Right lobe of liver (tissue), 6 donors: ENCODE data around the gene GTPBP10. TPM values are rescaled to one million over a fixed set of nuclear protein-coding genes. Genes with fewer than 3 reads are reported as not detected.
A peak's percentile ranks its signal among the peaks of the same experiment; 100 is the strongest.

Experiments
- ATAC-seq, 4 donors: fragments of 200-7000 bp; cut with Tn5 transposase; one replicate each; pipeline ENCODE4 v1.9.1; 2020; ENCODE audit warnings: mild to moderate bottlenecking in 4 of 4, moderate library complexity in 4 of 4
- DNase-seq, 3 donors: peaks; one replicate each; pipeline ENCODE4 v3.0.0-alpha.2; 2020
- H3K27ac ChIP-seq, 3 donors: fragments of 200-600 bp; one replicate each; pipeline ENCODE4 v1.8.0; 2022
- H3K27me3 ChIP-seq, 2 donors: fragments of 200-600 bp; one replicate each; pipeline ENCODE4 v1.8.0; 2022
- H3K36me3 ChIP-seq, 4 donors: fragments of 200-600 bp; sonication (generic) in 1 of 4; one replicate each; pipeline versions ENCODE4 v1.5.1 to v1.8.0; 2017 to 2022; ENCODE audit warnings: control low read depth in 1 of 4
- H3K4me1 ChIP-seq, 4 donors: fragments of 200-600 bp; sonication (generic) in 1 of 4; one replicate each; pipeline versions ENCODE4 v1.5.1 to v1.8.0; 2017 to 2022; ENCODE audit warnings: control low read depth in 1 of 4
- H3K4me3 ChIP-seq, 3 donors: fragments of 200-600 bp; one replicate each; pipeline ENCODE4 v1.8.0; 2022
- H3K9me3 ChIP-seq, 4 donors: fragments of 200-600 bp; sonication (generic) in 1 of 4; one replicate each; pipeline versions ENCODE4 v1.5.1 to v1.8.0; 2017 to 2022; ENCODE audit warnings: control low read depth in 1 of 4
- POLR2A ChIP-seq: fragments of 450-650 bp; IDR thresholded peaks from one replicate; pipeline ENCODE4 v1.6.1; 2017; ENCODE audit warnings: antibody characterized with exemption, mild to moderate bottlenecking
- WGBS: methylation state at CpG from one replicate; pipeline ENCODE4 v1.1.6; 2018; ENCODE audit warnings: low coverage, low lambda C conversion rate; ENCODE audit not compliant: insufficient coverage; ENCODE audit errors: missing lambda C conversion rate; 5-methylcytosine and 5-hydroxymethylcytosine counted together
- intact Hi-C, 2 donors: fragments of 100-400 bp; cut with DNase I; formaldehyde crosslinking; loops; one replicate each; pipeline versions ENCODE4 v1.11.2 to v1.14.1; 2022
- total RNA-seq, 6 experiments: library from RNA; depleted of rRNA in 2 of 6; stranded (reverse); fragments of >200 nt in 2 of 6; fragmentation: NEBNext Ultra II Directional in 3 of 6; extraction: Animal tissue kit (Norgen Biotek cat#: 25700) in 3 of 6; gene quantifications; one replicate each; pipeline versions ENCODE4 v1.1.0 to v1.2.4, GENCODE V29; 2016 to 2023
- TF ChIP-seq, protein P1 (sequence below), 4 donors: fragments of 200-600 bp in 3 of 4; fragments of 450-650 bp in 1 of 4; IDR thresholded peaks; one replicate each; pipeline versions ENCODE4 v1.5.1 to v1.8.0; 2016 to 2022; ENCODE audit warnings: antibody characterized with exemption in 4 of 4, mild to moderate bottlenecking in 2 of 4
- donor health status: DM: no; HTN: yes; CAD: no.
- donor health status: DM: no; HTN: no; CAD: no.
- donor health status: DM: no; HTN: no; CAD: no.
- donor health status: DM: no; HTN: yes; CAD: no.
- donor health status: DM: no; HTN: yes; CAD: no.

GTPBP10 gene
- total RNA-seq, 6 experiments from 2014 or later, result 16.1 to 21.8 (median 18.7) TPM

DNA sequence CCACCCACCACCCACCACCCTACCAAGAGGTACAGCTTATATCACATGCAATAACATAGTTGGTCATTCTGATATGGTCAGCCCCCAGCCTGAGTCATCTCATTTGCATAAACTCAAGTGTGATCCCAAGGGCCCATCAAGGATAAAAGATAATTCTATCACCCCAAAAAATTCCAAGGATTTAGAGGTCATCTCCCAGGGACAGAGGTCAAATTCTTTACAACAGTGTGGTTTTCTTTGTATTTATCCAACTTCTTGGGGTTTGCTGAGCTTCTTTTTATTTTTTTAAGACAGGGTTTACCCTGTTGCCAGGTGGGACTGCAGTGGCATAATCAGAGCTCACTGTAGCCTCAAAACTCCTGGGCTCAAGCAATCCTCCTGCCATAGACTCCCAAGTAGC lies 9.4 kb upstream of the GTPBP10 start:
- H3K27me3 ChIP-seq, result no peaks in the 10 kb centered on the region
- H3K9me3 ChIP-seq, result no peaks in the 10 kb centered on the region
- no peak overlapping the region for H3K27ac ChIP-seq
- ATAC-seq (no peak), DNase-seq (no peak)
- no peaks in the 10 kb centered on the region for H3K4me1 ChIP-seq
- no peaks in the 10 kb centered on the region for H3K36me3 ChIP-seq
- intact Hi-C loops, result loop anchor here in 1 of 2 donors (10.0 kb wide), 1 partner anchor 78 kb away; no protein-coding TSS in a partner anchor
- TF ChIP-seq, protein P1, sequence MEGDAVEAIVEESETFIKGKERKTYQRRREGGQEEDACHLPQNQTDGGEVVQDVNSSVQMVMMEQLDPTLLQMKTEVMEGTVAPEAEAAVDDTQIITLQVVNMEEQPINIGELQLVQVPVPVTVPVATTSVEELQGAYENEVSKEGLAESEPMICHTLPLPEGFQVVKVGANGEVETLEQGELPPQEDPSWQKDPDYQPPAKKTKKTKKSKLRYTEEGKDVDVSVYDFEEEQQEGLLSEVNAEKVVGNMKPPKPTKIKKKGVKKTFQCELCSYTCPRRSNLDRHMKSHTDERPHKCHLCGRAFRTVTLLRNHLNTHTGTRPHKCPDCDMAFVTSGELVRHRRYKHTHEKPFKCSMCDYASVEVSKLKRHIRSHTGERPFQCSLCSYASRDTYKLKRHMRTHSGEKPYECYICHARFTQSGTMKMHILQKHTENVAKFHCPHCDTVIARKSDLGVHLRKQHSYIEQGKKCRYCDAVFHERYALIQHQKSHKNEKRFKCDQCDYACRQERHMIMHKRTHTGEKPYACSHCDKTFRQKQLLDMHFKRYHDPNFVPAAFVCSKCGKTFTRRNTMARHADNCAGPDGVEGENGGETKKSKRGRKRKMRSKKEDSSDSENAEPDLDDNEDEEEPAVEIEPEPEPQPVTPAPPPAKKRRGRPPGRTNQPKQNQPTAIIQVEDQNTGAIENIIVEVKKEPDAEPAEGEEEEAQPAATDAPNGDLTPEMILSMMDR (IDR thresholded peaks at IDR 0.05), result no peak
- no peak for TF ChIP-seq POLR2A
- no peak overlapping the region for H3K4me3 ChIP-seq

DNA sequence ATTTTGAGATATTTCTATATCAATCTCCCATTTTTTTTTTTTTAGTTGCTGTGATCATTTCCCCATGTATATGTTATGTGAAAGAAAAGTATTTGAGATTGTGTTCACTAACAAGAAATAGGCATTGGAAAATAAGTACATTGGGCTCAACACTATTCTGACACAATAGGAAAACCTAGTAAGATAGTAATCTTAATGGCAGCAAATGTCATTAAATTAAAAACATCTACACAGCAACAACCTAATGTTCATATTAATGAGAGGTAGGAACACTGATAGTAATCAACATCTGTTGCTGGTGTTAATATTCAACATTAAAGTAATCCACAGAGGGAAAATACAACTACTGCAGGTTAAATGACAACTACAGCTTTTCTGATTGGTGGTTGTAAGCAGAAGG lies 1.5 kb upstream of the GTPBP10 start:
- Histone ChIP-seq H3K4me3 (no peak overlapping the region), H3K27me3 (no peaks in the 10 kb centered on the region), H3K4me1 (peaks cover 0 to 14% (median 4%) of the 10 kb centered on the region in 4 donors), H3K36me3 (no peaks in the 10 kb centered on the region), H3K9me3 (no peaks in the 10 kb centered on the region), H3K27ac (peak overlapping the region in 2 of 3 donors; percentile 85 to 95)
- TF ChIP-seq, protein P1 (IDR thresholded peaks at IDR 0.05), result no peak
- no peak for TF ChIP-seq POLR2A
- intact Hi-C loops, result no loop called here
- no peak for ATAC-seq
- DNase-seq, result no peak

DNA sequence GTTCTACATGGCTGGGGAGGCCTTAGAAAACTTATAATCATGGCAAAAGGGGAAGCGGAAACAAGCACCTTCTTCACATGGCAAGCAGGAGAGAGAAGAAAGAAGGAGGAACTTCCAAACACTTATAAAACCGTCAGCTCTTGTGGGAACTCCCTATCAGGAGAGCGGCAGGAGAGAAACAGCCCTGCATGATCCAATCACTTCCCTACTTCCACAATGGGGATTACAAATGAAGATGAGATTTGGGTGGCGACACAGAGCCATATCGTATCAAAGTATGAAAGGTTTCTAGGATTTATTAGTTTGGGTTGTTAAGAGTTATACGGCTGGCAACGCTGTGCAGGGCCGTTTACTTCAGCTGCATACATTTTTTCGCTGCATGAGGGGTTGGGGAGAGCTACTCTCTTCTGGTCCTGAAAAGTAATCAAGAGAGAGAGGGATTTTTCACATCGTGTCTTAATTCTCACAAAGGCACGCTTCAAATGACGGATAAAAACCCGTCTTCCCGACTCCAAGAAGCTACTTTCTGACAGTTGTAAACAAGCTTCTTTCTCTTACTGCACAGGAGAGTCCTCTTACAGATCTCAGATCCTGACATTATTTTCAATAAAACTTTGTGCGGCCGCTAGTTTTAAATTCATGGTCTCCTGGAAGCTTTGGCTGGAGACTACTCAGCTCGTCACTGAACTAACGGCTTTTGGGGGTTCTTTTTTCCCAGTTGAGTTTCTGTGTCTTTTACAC lies 751 bp upstream of the GTPBP10 start:
- H3K27ac ChIP-seq, result peak overlapping the region; percentile 85 to 96 (median 95)

DNA sequence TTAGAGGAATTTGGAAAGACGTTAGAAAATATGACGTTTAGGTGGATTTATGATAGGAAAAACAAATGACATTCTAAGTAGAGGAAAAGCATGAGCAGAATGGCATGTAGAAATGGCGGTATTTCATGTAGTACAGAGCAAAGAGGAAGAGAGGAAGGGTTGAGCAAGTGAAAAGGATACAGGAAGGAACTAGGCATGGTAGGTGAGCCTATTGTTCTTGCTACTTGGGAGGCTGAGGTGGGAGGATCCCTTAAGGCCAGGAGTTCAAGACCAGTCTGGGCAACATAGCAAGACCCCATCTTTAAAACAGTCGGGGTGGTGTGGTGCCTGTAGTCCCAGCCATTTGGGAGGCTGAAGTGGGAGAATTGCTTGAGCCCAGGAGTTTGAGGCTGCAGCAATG lies 1.2 kb downstream of the GTPBP10 start:
- TF ChIP-seq, protein P1 (IDR thresholded peaks at IDR 0.05), result no peak
- TF ChIP-seq POLR2A, result no peak
- Histone ChIP-seq H3K27me3 (no peaks in the 10 kb centered on the region), H3K36me3 (no peaks in the 10 kb centered on the region), H3K9me3 (no peaks in the 10 kb centered on the region), H3K27ac (peak overlapping the region in 1 of 3 donors; percentile 95), H3K4me3 (peak overlapping the region in 2 of 3 donors; percentile 66 to 74), H3K4me1 (peaks cover 0 to 14% (median 4%) of the 10 kb centered on the region in 4 donors)
- DNase-seq (no peak), ATAC-seq (no peak)
- intact Hi-C loops, result no loop called here
- 35% methylated on average over 3 of the region's 4 CpGs for WGBS

More for the DNA sequence above, 751 bp upstream of the GTPBP10 start:
- Histone ChIP-seq H3K9me3 (no peaks in the 10 kb centered on the region), H3K4me3 (peak overlapping the region; percentile 66 to 84 (median 74)), H3K36me3 (no peaks in the 10 kb centered on the region), H3K4me1 (peaks cover 0 to 14% (median 4%) of the 10 kb centered on the region in 4 donors), H3K27me3 (no peaks in the 10 kb centered on the region)
- TF ChIP-seq POLR2A, result no peak
- TF ChIP-seq, protein P1 (IDR thresholded peaks at IDR 0.05), result no peak
- DNase-seq, result no peak
- WGBS, result 7% methylated on average over 18 of the region's 18 CpGs
- ATAC-seq, result peak; percentile 28 to 52 (median 40)
- intact Hi-C loops, result no loop called here
